H1 (cell line): ENCODE measurements around the gene EMP3. TPM values are rescaled to one million over a fixed set of nuclear protein-coding genes. Genes with fewer than 3 reads are reported as not detected.

ENCODE experiments used
- CTCF ChIA-PET: fragments of 300-600 bp; sonication (Branson Sonifier 250); formaldehyde crosslinking; loops from one replicate; lab custom pipeline; 2021; ENCODE audit not compliant: partially characterized antibody; lab: Charles Lee
- POLR2A ChIA-PET: fragments of 300-600 bp; sonication (Branson Sonifier 250); formaldehyde crosslinking; loops from one replicate; lab custom pipeline; 2021; ENCODE audit warnings: inconsistent platforms; ENCODE audit not compliant: partially characterized antibody; lab: Charles Lee
- DNase-seq, 2 experiments: peaks; one replicate each; pipeline versions ENCODE4 v3.0.0 to v3.0.0-alpha.2; 2010 to 2022; ENCODE audit warnings: low spot score in 2 of 2, low read depth in 1 of 2, mixed read lengths in 1 of 2
- FAIRE-seq: peaks from 2 replicates; lab custom pipeline; 2011; peaks lifted over from hg19 to GRCh38; lab: Jason Lieb, UNC
- H2AFZ ChIP-seq: 2 replicates; pipeline ENCODE4 v1.8.1; 2012; ENCODE audit warnings: low read length, inconsistent platforms
- H2AK5ac ChIP-seq: 2 replicates; pipeline ENCODE4 v1.6.1; 2013; ENCODE audit warnings: low read depth, low read length
- H2BK120ac ChIP-seq: replicated peaks from 2 replicates; pipeline ENCODE3; 2013; ENCODE audit warnings: low read depth, low read length, inconsistent platforms
- H2BK12ac ChIP-seq: 2 replicates; pipeline ENCODE4 v1.6.1; 2013; ENCODE audit warnings: low read depth, low read length
- H2BK15ac ChIP-seq: 2 replicates; pipeline ENCODE4 v1.6.1; 2013; ENCODE audit warnings: low read length
- H2BK20ac ChIP-seq: 2 replicates; pipeline ENCODE4 v1.6.1; 2013; ENCODE audit warnings: low read length
- H2BK5ac ChIP-seq: 2 replicates; pipeline ENCODE4 v1.6.1; 2013; ENCODE audit warnings: low read depth, low read length
- H3K14ac ChIP-seq: 2 replicates; pipeline ENCODE4 v1.6.1; 2013; ENCODE audit warnings: inconsistent platforms; ENCODE audit not compliant: insufficient read length
- H3K18ac ChIP-seq: 2 replicates; pipeline ENCODE4 v1.6.1; 2013; ENCODE audit warnings: low read length; ENCODE audit errors: extremely low read depth
- H3K23ac ChIP-seq: 2 replicates; pipeline ENCODE4 v1.6.1; 2013; ENCODE audit warnings: inconsistent platforms; ENCODE audit not compliant: insufficient read length
- H3K23me2 ChIP-seq: 2 replicates; pipeline ENCODE4 v1.6.1; 2013; ENCODE audit warnings: low read depth, low read length
- H3K27ac ChIP-seq: 2 replicates; pipeline ENCODE4 v1.6.1; 2011; ENCODE audit warnings: low read depth, low read length, inconsistent platforms
- H3K27me3 ChIP-seq, 4 experiments: replicated peaks in 1 of 4; 1 replicate in 1 of 4; 2 replicates in 3 of 4; pipeline versions ENCODE4 v1.6.1 to v1.8.1; 2011 to 2013; ENCODE audit warnings: low read length in 3 of 4, mild to moderate bottlenecking in 3 of 4, inconsistent platforms in 2 of 4, mixed read lengths in 2 of 4, moderate library complexity in 1 of 4; ENCODE audit not compliant: control insufficient read depth in 3 of 4, insufficient read depth in 3 of 4; ENCODE audit errors: extremely low read depth in 1 of 4
- H3K36me3 ChIP-seq, 4 experiments: 2 replicates each; pipeline versions ENCODE4 v1.6.1 to v1.8.1; 2011 to 2013; ENCODE audit warnings: mild to moderate bottlenecking in 4 of 4, low read length in 3 of 4, moderate library complexity in 2 of 4, control low read depth in 1 of 4, inconsistent platforms in 1 of 4; ENCODE audit not compliant: insufficient read depth in 4 of 4, control insufficient read depth in 2 of 4
- H3K4ac ChIP-seq: replicated peaks from 2 replicates; pipeline ENCODE3; 2013; ENCODE audit warnings: low read length, low read depth, mixed read lengths, inconsistent platforms; ENCODE audit not compliant: insufficient read length
- H3K4me1 ChIP-seq, 4 experiments: replicated peaks in 1 of 4; 1 replicate in 1 of 4; 2 replicates in 3 of 4; pipeline versions ENCODE4 v1.6.1 to v1.8.1; 2011 to 2013; ENCODE audit warnings: low read length in 3 of 4, inconsistent platforms in 2 of 4, mixed read lengths in 1 of 4; ENCODE audit not compliant: insufficient read depth in 4 of 4, control insufficient read depth in 3 of 4
- H3K4me2 ChIP-seq, 2 experiments: 2 replicates each; pipeline versions ENCODE4 v1.6.1 to v1.8.1; 2011 to 2013; ENCODE audit warnings: low read depth in 2 of 2, low read length in 2 of 2, control low read depth in 1 of 2, inconsistent platforms in 1 of 2, mild to moderate bottlenecking in 1 of 2; ENCODE audit not compliant: insufficient read depth in 1 of 2
- H3K4me3 ChIP-seq, 4 experiments: fragments of 200-600, 300-600 bp in 1 of 4; sonication (generic), shearing (Covaris generic), sonication (Bioruptor Twin) in 1 of 4; 2 replicates each; pipeline versions ENCODE4 v1.5.1 to v1.8.1; 2011 to 2016; ENCODE audit warnings: low read length in 4 of 4, low read depth in 3 of 4, control low read depth in 2 of 4, inconsistent platforms in 2 of 4, mild to moderate bottlenecking in 2 of 4, mixed read lengths in 1 of 4, moderate library complexity in 1 of 4; ENCODE audit not compliant: insufficient read depth in 2 of 4; ENCODE audit errors: extremely low read depth in 1 of 4
- H3K56ac ChIP-seq: replicated peaks from 2 replicates; pipeline ENCODE3; 2013; ENCODE audit warnings: low read depth, mild to moderate bottlenecking, mixed read lengths, low read length, inconsistent platforms; ENCODE audit not compliant: insufficient read length
- H3K79me1 ChIP-seq: 2 replicates; pipeline ENCODE4 v1.6.1; 2013; ENCODE audit warnings: low read depth, low read length, control low read depth
- H3K79me2 ChIP-seq, 2 experiments: 2 replicates each; pipeline versions ENCODE4 v1.6.1 to v1.8.1; 2012 to 2013; ENCODE audit warnings: low read length in 2 of 2, mild to moderate bottlenecking in 2 of 2, inconsistent platforms in 1 of 2; ENCODE audit not compliant: insufficient read depth in 2 of 2, control insufficient read depth in 1 of 2
- H3K9ac ChIP-seq, 4 experiments: replicated peaks in 1 of 4; 1 replicate in 1 of 4; 2 replicates in 3 of 4; pipeline versions ENCODE4 v1.6.1 to v1.8.1; 2011 to 2013; ENCODE audit warnings: low read depth in 3 of 4, low read length in 3 of 4, control low read depth in 2 of 4, mild to moderate bottlenecking in 2 of 4, moderate library complexity in 2 of 4, inconsistent platforms in 1 of 4; ENCODE audit errors: extremely low read depth in 1 of 4
- H3K9me3 ChIP-seq, 2 experiments: 2 replicates each; pipeline versions ENCODE4 v1.6.1 to v1.8.1; 2012 to 2013; ENCODE audit warnings: mild to moderate bottlenecking in 2 of 2, moderate library complexity in 2 of 2, control low read depth in 1 of 2, inconsistent platforms in 1 of 2, low read depth in 1 of 2, low read length in 1 of 2, mixed read lengths in 1 of 2; ENCODE audit not compliant: insufficient read depth in 2 of 2
- H4K20me1 ChIP-seq, 2 experiments: replicated peaks in 1 of 2; 2 replicates each; pipeline versions ENCODE3 to v1.8.1; 2011 to 2013; ENCODE audit warnings: inconsistent platforms in 2 of 2, low read length in 2 of 2, mild to moderate bottlenecking in 1 of 2; ENCODE audit not compliant: insufficient read depth in 2 of 2, control insufficient read depth in 1 of 2
- H4K5ac ChIP-seq: 2 replicates; pipeline ENCODE4 v1.6.1; 2013; ENCODE audit warnings: low read length, low read depth, mixed read lengths, inconsistent platforms; ENCODE audit not compliant: insufficient read length
- H4K8ac ChIP-seq: 2 replicates; pipeline ENCODE4 v1.8.0; 2013; ENCODE audit warnings: mild to moderate bottlenecking, moderate library complexity, low read length, inconsistent platforms; ENCODE audit not compliant: insufficient read depth; ENCODE audit errors: extremely low read depth
- H4K91ac ChIP-seq: replicated peaks from 2 replicates; pipeline ENCODE3; 2013; ENCODE audit warnings: low read length, mixed read lengths, inconsistent platforms; ENCODE audit not compliant: insufficient read length
- WGBS, 2 experiments: shearing (Covaris generic) in 1 of 2; methylation state at CpG; one replicate each; pipeline versions ENCODE4 v1.1.6 to v1.1.7; 2013 to 2015; ENCODE audit warnings: low lambda C conversion rate in 2 of 2, mixed read lengths in 2 of 2, inconsistent platforms in 1 of 2, low coverage in 1 of 2, missing lambda C conversion rate in 1 of 2; ENCODE audit not compliant: insufficient replicate concordance in 2 of 2, insufficient coverage in 1 of 2, insufficient read length in 1 of 2; ENCODE audit errors: extremely low coverage in 1 of 2, missing lambda C conversion rate in 1 of 2; 5-methylcytosine and 5-hydroxymethylcytosine counted together
- polyA plus RNA-seq, 7 experiments: library from polyadenylated mRNA; depleted of rRNA in 3 of 7; stranded (reverse) in 5 of 7; unstranded in 2 of 7; fragments of >200 nt in 5 of 7; fragments of 200-250 nt in 2 of 7; gene quantifications; 1 replicate in 5 of 7; 2 replicates in 1 of 7; 4 replicates in 1 of 7; pipeline versions ENCODE4 v1.2.1 to v1.2.3, GENCODE V29; 2011 to 2013; ENCODE audit warnings: missing spikeins in 2 of 7, mixed read lengths in 2 of 7
- total RNA-seq: library from RNA; stranded (reverse); fragmentation: NEBNext Ultra II Directional; extraction: Animal tissue kit (Norgen Biotek cat#: 25700); gene quantifications from 2 replicates; pipeline ENCODE4 v1.2.1, GENCODE V29; 2021

Gene EMP3
- total and polyA plus RNA-seq, 2 of the 8 experiments (the other 6 are each of a cell fraction or from before 2014, with no cell fraction given) = 18.4 to 87.8 TPM

DNA sequence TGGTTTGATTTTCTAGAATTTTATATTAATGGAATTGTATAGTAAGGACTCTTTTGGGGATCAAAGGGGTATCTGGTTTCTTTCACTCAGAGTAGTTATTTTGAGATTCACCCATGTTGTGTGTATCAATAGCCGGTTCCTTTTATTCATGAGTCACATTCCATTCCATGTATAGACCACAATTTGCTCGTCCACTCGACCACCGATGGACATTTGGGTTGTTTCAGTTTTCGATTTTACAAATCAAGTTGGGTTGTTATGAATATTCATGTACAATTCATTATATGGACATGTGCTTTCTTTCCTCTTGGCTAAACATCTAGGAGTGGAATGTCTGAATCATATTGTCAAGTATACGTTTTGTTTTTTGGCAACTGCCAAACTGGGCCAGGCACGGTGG lies 9.6 kb upstream of the EMP3 start:
- DNase-seq (no peak), FAIRE-seq (no peak)
- Histone ChIP-seq H4K91ac (no peak overlapping the region), H2BK20ac (no peak overlapping the region), H4K5ac (no peak overlapping the region), H3K4ac (no peak overlapping the region), H3K56ac (no peak overlapping the region), H2BK12ac (no peak overlapping the region), H3K27me3 (no peaks in the 10 kb centered on the region), H3K14ac (no peak overlapping the region), H4K8ac (no peak overlapping the region), H2BK120ac (no peak overlapping the region), H4K20me1 (no peaks in the 10 kb centered on the region), H3K4me1 (peaks cover 0 to 11% (median 4%) of the 10 kb centered on the region in 4 experiments; a peak in 5 of 7 replicates), H3K9ac (no peak overlapping the region), H2AK5ac (no peak overlapping the region), H3K4me3 (no peak overlapping the region), H3K23me2 (no peaks in the 10 kb centered on the region; the same call in 1 of the 2 replicates), H3K36me3 (no peaks in the 10 kb centered on the region), H3K4me2 (no peak overlapping the region), H3K79me1 (no peaks in the 10 kb centered on the region), H3K27ac (no peak overlapping the region), H2BK5ac (no peak overlapping the region), H3K79me2 (no peaks in the 10 kb centered on the region), H3K18ac (no peak overlapping the region), H3K9me3 (no peaks in the 10 kb centered on the region), H2BK15ac (no peak overlapping the region), H2AFZ (no peak overlapping the region), H3K23ac (no peak overlapping the region)
- ChIA-PET POLR2A (no interaction called here), CTCF (interaction anchor here (1.1 to 5.0 kb wide), 5 partner anchors 15 to 144 kb away, joined by 3 to 60 read pairs (median 4); no protein-coding TSS in a partner anchor)
- 93% methylated on average over 7 of the region's 7 CpGs; no CpG with 5 or more reads in 1 of the 2 experiments for WGBS, 2 experiments
